HG03565 (cell line): Measurements from ENCODE around the gene DAND5.
"Not testable (repeated sequence)": the region's sequence is repeated elsewhere in the genome, so short reads cannot be mapped to it uniquely, and the experiment has no call there.

Source experiments
- ATAC-seq: cut with Tn5 transposase; IDR thresholded peaks from one replicate; pipeline ENCODE4 v1.9.1; 2021; ENCODE audit warnings: mild to moderate bottlenecking, moderate library complexity; ENCODE audit not compliant: unreplicated experiment

DAND5 gene

GRCh38 chr19:12945479-12946091 is 23.8 kb upstream of the DAND5 start, which contains the start of gene RAD23A:
RAD23A (plus strand) TSS chr19:12945862; CDS start chr19:12945949, 87 bp downstream.
- peak; percentile 69 for ATAC-seq

- ATAC-seq = peak; percentile 10
Measured at GRCh38 chr19:12946092-12946721, 23.2 kb upstream of the DAND5 start.

- no peak for ATAC-seq
Measured at GRCh38 chr19:12946731-12947496, 22.5 kb upstream of the DAND5 start.

- ATAC-seq = no peak
Measured at GRCh38 chr19:12947702-12948611, 21.4 kb upstream of the DAND5 start.

- no peak for ATAC-seq
Measured at GRCh38 chr19:12948612-12949362, 20.6 kb upstream of the DAND5 start.

- ATAC-seq = no peak
Measured at GRCh38 chr19:12949363-12950283, 19.8 kb upstream of the DAND5 start.

GRCh38 chr19:12952050-12952449 is 17.3 kb upstream of the DAND5 start:
- not testable (repeated sequence) for ATAC-seq

GRCh38 chr19:12952488-12953137 is 16.8 kb upstream of the DAND5 start:
- ATAC-seq = no peak

- no peak for ATAC-seq
Measured at GRCh38 chr19:12953138-12953798, 16.1 kb upstream of the DAND5 start.

- no peak for ATAC-seq
Measured at GRCh38 chr19:12953799-12954611, 15.4 kb upstream of the DAND5 start.

GRCh38 chr19:12954612-12954962 is 14.8 kb upstream of the DAND5 start:
- ATAC-seq = no peak

- not testable (repeated sequence) for ATAC-seq
Measured at GRCh38 chr19:12955575-12955974, 13.8 kb upstream of the DAND5 start.

- no peak for ATAC-seq
Measured at GRCh38 chr19:12955996-12956395, 13.4 kb upstream of the DAND5 start.

- peak; percentile 63 for ATAC-seq
Measured at GRCh38 chr19:12956446-12957388, 12.7 kb upstream of the DAND5 start, which contains the start of gene GADD45GIP1. GADD45GIP1 (minus strand) TSS chr19:12957223; CDS start chr19:12957212, 11 bp downstream.

- ATAC-seq = not testable (repeated sequence)
Measured at GRCh38 chr19:12957389-12957952, 11.9 kb upstream of the DAND5 start.

GRCh38 chr19:12959481-12959880 is 9.9 kb upstream of the DAND5 start:
- ATAC-seq = no peak
